IMR-90 (cell line): ENCODE data around the gene NAA50. TPM values are rescaled to one million over a fixed set of nuclear protein-coding genes. Genes with fewer than 3 reads are reported as not detected.

Experiments used
- ATAC-seq: fragments of 200-7000 bp; cut with Tn5 transposase; 2 replicates; pipeline ENCODE4 v1.9.1; 2020; ENCODE audit warnings: low read depth, mild to moderate bottlenecking, moderate library complexity
- BruUV-seq: library from RNA; stranded (reverse); fragments of 400-500 nt; replicated peaks from 2 replicates; lab custom pipeline; 2021; lab: Mats Ljungman, UMichigan
- CTCF ChIA-PET: fragments of 300-600 bp; formaldehyde crosslinking; extraction: SDS; loops from one replicate; lab custom pipeline; 2021; ENCODE audit warnings: antibody characterized with exemption; lab: Yijun Ruan, JAX
- POLR2A ChIA-PET: fragments of 300-600 bp; sonication (Branson Sonifier 250); formaldehyde crosslinking; loops from one replicate; lab custom pipeline; 2022; ENCODE audit warnings: antibody characterized with exemption; ENCODE audit not compliant: unreplicated experiment; lab: Charles Lee
- DNase-seq: peaks from one replicate; pipeline ENCODE4 v3.0.0; 2013
- H2AFZ ChIP-seq: replicated peaks from 2 replicates; pipeline ENCODE3; 2013; ENCODE audit warnings: low read length, mild to moderate bottlenecking; ENCODE audit not compliant: poor library complexity
- H2AK5ac ChIP-seq: 2 replicates; pipeline ENCODE4 v1.6.1; 2013; ENCODE audit warnings: low read depth, low read length, inconsistent platforms
- H2AK9ac ChIP-seq: replicated peaks from 2 replicates; pipeline ENCODE3; 2013; ENCODE audit warnings: mild to moderate bottlenecking, low read depth, low read length, moderate library complexity; ENCODE audit not compliant: poor library complexity
- H2BK120ac ChIP-seq: 2 replicates; pipeline ENCODE4 v1.6.1; 2013; ENCODE audit warnings: low read depth, low read length, inconsistent platforms
- H2BK15ac ChIP-seq: 3 replicates; pipeline ENCODE4 v1.6.1; 2013; ENCODE audit warnings: low read depth, low read length, inconsistent platforms
- H2BK20ac ChIP-seq: 2 replicates; pipeline ENCODE4 v1.6.1; 2013; ENCODE audit warnings: low read depth, mild to moderate bottlenecking, inconsistent platforms, low read length, moderate library complexity
- H2BK5ac ChIP-seq: 2 replicates; pipeline ENCODE4 v1.6.1; 2013; ENCODE audit warnings: mild to moderate bottlenecking, low read depth, low read length, inconsistent platforms; ENCODE audit not compliant: poor library complexity, severe bottlenecking
- H3K14ac ChIP-seq: replicated peaks from 2 replicates; pipeline ENCODE4 v1.6.1; 2013; ENCODE audit warnings: low read depth, low read length, inconsistent platforms
- H3K18ac ChIP-seq: 2 replicates; pipeline ENCODE4 v1.6.1; 2013; ENCODE audit warnings: low read depth, low read length, control low read depth
- H3K23ac ChIP-seq: 2 replicates; pipeline ENCODE4 v1.6.1; 2013; ENCODE audit warnings: low read depth, low read length, inconsistent platforms
- H3K27ac ChIP-seq: 2 replicates; pipeline ENCODE4 v1.5.1; 2013; ENCODE audit warnings: mild to moderate bottlenecking, control low read depth, low read length; ENCODE audit not compliant: insufficient read depth
- H3K27me3 ChIP-seq: 2 replicates; pipeline ENCODE4 v1.6.1; 2013; ENCODE audit warnings: low read length; ENCODE audit not compliant: control insufficient read depth, insufficient read depth
- H3K36me3 ChIP-seq: 2 replicates; pipeline ENCODE4 v1.6.1; 2013; ENCODE audit warnings: low read length, mixed read lengths; ENCODE audit not compliant: control insufficient read depth, insufficient read depth
- H3K4ac ChIP-seq: 2 replicates; pipeline ENCODE4 v1.6.1; 2013; ENCODE audit warnings: low read depth, low read length, inconsistent platforms
- H3K4me1 ChIP-seq: 2 replicates; pipeline ENCODE4 v1.6.1; 2013; ENCODE audit warnings: low read length, mixed read lengths; ENCODE audit not compliant: control insufficient read depth, insufficient read depth
- H3K4me2 ChIP-seq: 2 replicates; pipeline ENCODE4 v1.6.1; 2013; ENCODE audit warnings: low read depth, mild to moderate bottlenecking, control low read depth, low read length, moderate library complexity
- H3K4me3 ChIP-seq: 2 replicates; pipeline ENCODE4 v1.5.1; 2013; ENCODE audit warnings: low read depth, mild to moderate bottlenecking, control low read depth, low read length, moderate library complexity; ENCODE audit not compliant: insufficient read depth
- H3K56ac ChIP-seq: 2 replicates; pipeline ENCODE4 v1.6.1; 2013; ENCODE audit warnings: low read length, inconsistent platforms; ENCODE audit not compliant: insufficient read depth; ENCODE audit errors: extremely low read depth
- H3K79me1 ChIP-seq, 2 experiments: 2 replicates each; pipeline ENCODE4 v1.6.1; 2013; ENCODE audit warnings: low read length in 2 of 2, inconsistent platforms in 1 of 2, low read depth in 1 of 2
- H3K9ac ChIP-seq: 2 replicates; pipeline ENCODE4 v1.6.1; 2013; ENCODE audit warnings: low read depth, low read length, control low read depth
- H3K9me1 ChIP-seq: 2 replicates; pipeline ENCODE4 v1.6.1; 2013; ENCODE audit warnings: low read length, inconsistent platforms; ENCODE audit not compliant: insufficient read depth
- H3K9me3 ChIP-seq: 2 replicates; pipeline ENCODE4 v1.6.1; 2013; ENCODE audit warnings: low read length; ENCODE audit not compliant: control insufficient read depth, insufficient read depth
- H4K20me1 ChIP-seq: 2 replicates; pipeline ENCODE4 v1.6.1; 2013; ENCODE audit warnings: low read length, inconsistent platforms; ENCODE audit not compliant: insufficient read depth
- H4K5ac ChIP-seq: 2 replicates; pipeline ENCODE4 v1.6.1; 2013; ENCODE audit warnings: mild to moderate bottlenecking, low read depth, low read length, control low read depth
- H4K8ac ChIP-seq, 2 experiments: 2 replicates each; pipeline ENCODE4 v1.6.1; 2013; ENCODE audit warnings: low read depth in 2 of 2, low read length in 2 of 2, control low read depth in 1 of 2, inconsistent platforms in 1 of 2
- H4K91ac ChIP-seq: 2 replicates; pipeline ENCODE4 v1.6.1; 2013; ENCODE audit warnings: low read depth, low read length, inconsistent platforms; ENCODE audit not compliant: insufficient read depth
- BHLHE40 ChIP-seq: fragments of 150-350 bp; IDR thresholded peaks from 2 replicates; pipeline ENCODE4 v1.6.1; 2016; ENCODE audit warnings: mild to moderate bottlenecking, low read depth, low read length
- CEBPB ChIP-seq: IDR thresholded peaks from 2 replicates; pipeline ENCODE4 v1.6.1; 2012; ENCODE audit warnings: low read depth, low read length, improper control_type of control experiment
- CHD1 ChIP-seq: IDR thresholded peaks from 2 replicates; pipeline ENCODE4 v1.6.1; 2012; ENCODE audit warnings: low read depth, low read length, improper control_type of control experiment
- FOS ChIP-seq: fragments of 150-350 bp; IDR thresholded peaks from 2 replicates; pipeline ENCODE4 v1.6.1; 2016; ENCODE audit warnings: low read depth, low read length
- MAFK ChIP-seq: IDR thresholded peaks from 2 replicates; pipeline ENCODE4 v1.6.1; 2012; ENCODE audit warnings: low read depth, low read length, improper control_type of control experiment
- MAZ ChIP-seq: IDR thresholded peaks from 2 replicates; pipeline ENCODE4 v1.6.1; 2012; ENCODE audit warnings: low read depth, mild to moderate bottlenecking, low read length, improper control_type of control experiment, moderate library complexity, borderline replicate concordance
- MXI1 ChIP-seq: IDR thresholded peaks from 2 replicates; pipeline ENCODE4 v1.6.1; 2012; ENCODE audit warnings: low read depth, mild to moderate bottlenecking, low read length, moderate library complexity, borderline replicate concordance
- NFE2L2 ChIP-seq: fragments of 150-350 bp; IDR thresholded peaks from 2 replicates; pipeline ENCODE4 v1.6.1; 2016; ENCODE audit warnings: low read depth, mild to moderate bottlenecking, low read length
- POLR2A ChIP-seq: IDR thresholded peaks from 2 replicates; pipeline ENCODE4 v1.6.1; 2012; ENCODE audit warnings: mild to moderate bottlenecking, low read depth, low read length
- RAD21 ChIP-seq: IDR thresholded peaks from 2 replicates; pipeline ENCODE4 v1.6.1; 2012; ENCODE audit warnings: low read length, improper control_type of control experiment
- RCOR1 ChIP-seq: IDR thresholded peaks from 2 replicates; pipeline ENCODE4 v1.6.1; 2012; ENCODE audit warnings: mild to moderate bottlenecking, low read length, improper control_type of control experiment; ENCODE audit not compliant: insufficient replicate concordance
- RFX5 ChIP-seq: IDR thresholded peaks from 2 replicates; pipeline ENCODE4 v1.8.0; 2012; ENCODE audit warnings: low read depth, mild to moderate bottlenecking, low read length, moderate library complexity
- SMC3 ChIP-seq: fragments of 150-350 bp; IDR thresholded peaks from 2 replicates; pipeline ENCODE4 v1.6.1; 2016; ENCODE audit warnings: low read depth, mild to moderate bottlenecking, antibody characterized with exemption, low read length, moderate library complexity
- WGBS, 2 experiments: methylation state at CpG; one replicate each; pipeline versions ENCODE4 v1.1.5 to v1.1.7; 2013; ENCODE audit warnings: missing lambda C conversion rate in 2 of 2; ENCODE audit not compliant: insufficient read length in 1 of 2; ENCODE audit errors: extremely low coverage in 2 of 2; 5-methylcytosine and 5-hydroxymethylcytosine counted together
- dilution Hi-C: fragments of 300-500 bp; cut with HindIII; formaldehyde crosslinking; loops from one replicate; pipeline ENCODE4 v1.14.3; 2018; ENCODE audit warnings: low sequenced_read_pairs; ENCODE audit not compliant: unreplicated experiment
- in situ Hi-C: fragments of 300-500 bp; cut with MboI; formaldehyde crosslinking; loops from 3 replicates; pipeline ENCODE4 v1.14.3; 2019; ENCODE audit warnings: low sequenced_read_pairs, inconsistent platforms, mixed read lengths
- intact Hi-C: fragments of 100-400 bp; cut with micrococcal nuclease; formaldehyde crosslinking; loops from 2 replicates; pipeline ENCODE4 v1.10.0; 2022
- polyA plus RNA-seq, 3 experiments: library from polyadenylated mRNA; depleted of rRNA; stranded (reverse); fragments of >200 nt; gene quantifications; 2 replicates each; pipeline ENCODE4 v1.2.3, GENCODE V29; 2012; ENCODE audit warnings: low replicate concordance in 1 of 3
- total RNA-seq: library from RNA; depleted of rRNA; stranded (reverse); fragments of >200 nt; gene quantifications from 2 replicates; pipeline ENCODE4 v1.2.3, GENCODE V29; 2012
- TF ChIP-seq, protein P1 (sequence below): fragments of 150-350 bp; IDR thresholded peaks from 2 replicates; pipeline ENCODE4 v1.6.1; 2017; ENCODE audit warnings: mild to moderate bottlenecking, antibody characterized with exemption, low read length, low read depth
- TF ChIP-seq, protein P2 (sequence below): fragments of 150-350 bp; IDR thresholded peaks from 2 replicates; pipeline ENCODE4 v1.6.1; 2016; ENCODE audit warnings: low read depth, mild to moderate bottlenecking, low read length, moderate library complexity, borderline replicate concordance
- TF ChIP-seq, protein P3 (sequence below): conservative IDR thresholded peaks from 2 replicates; pipeline ENCODE4 v1.5.1; 2012; ENCODE audit warnings: mild to moderate bottlenecking, low read depth, low read length, improper control_type of control experiment

Gene NAA50
- total and polyA plus RNA-seq, 2 of the 4 experiments (the other 2 are of a cell fraction) = 42.4 to 125 TPM

DNA sequence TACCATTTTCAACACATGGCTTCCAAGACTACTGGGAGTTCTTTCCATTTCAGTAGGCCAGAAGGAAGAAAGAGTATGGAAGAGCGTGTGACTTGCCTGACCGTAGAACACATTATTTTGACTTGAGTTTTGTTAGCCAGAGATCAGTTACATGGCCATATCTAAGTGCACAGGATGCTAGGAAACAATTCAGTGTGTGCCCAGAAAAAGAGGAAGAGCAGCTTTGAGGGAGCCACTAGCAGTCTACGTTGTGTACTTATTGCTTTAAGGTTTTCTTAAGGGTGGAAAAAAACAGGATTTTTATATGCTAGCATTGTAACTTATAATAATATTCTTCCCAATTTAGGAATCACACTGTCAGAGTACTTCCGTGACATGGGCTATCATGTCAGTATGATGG lies 48.5 kb upstream of the NAA50 start:
- Histone ChIP-seq H2BK120ac (no peak overlapping the region), H3K23ac (no peak overlapping the region), H3K4ac (no peak overlapping the region), H3K18ac (no peak overlapping the region), H4K91ac (no peak overlapping the region), H3K27me3 (no peaks in the 10 kb centered on the region), H3K9me1 (no peaks in the 10 kb centered on the region; the same call in 1 of the 2 replicates), H2AK5ac (no peak overlapping the region), H2AFZ (no peak overlapping the region), H3K27ac (no peak overlapping the region), H3K4me1 (peaks cover 2% of the 10 kb centered on the region; the same call in 1 of the 2 replicates), H2BK20ac (no peak overlapping the region), H2AK9ac (no peak overlapping the region), H3K36me3 (peaks cover 27% of the 10 kb centered on the region), H4K20me1 (no peaks in the 10 kb centered on the region), H3K9ac (no peak overlapping the region), H2BK15ac (no peak overlapping the region), H3K14ac (no peak overlapping the region), H2BK5ac (no peak overlapping the region), H3K9me3 (no peaks in the 10 kb centered on the region), H3K4me2 (no peak overlapping the region), H4K8ac (no peak overlapping the region), H3K4me3 (no peak overlapping the region), H3K79me1 (no peaks in the 10 kb centered on the region), H3K56ac (no peak overlapping the region), H4K5ac (no peak overlapping the region)
- no peak for TF ChIP-seq FOS
- no peak for TF ChIP-seq SMC3
- TF ChIP-seq, protein P1, sequence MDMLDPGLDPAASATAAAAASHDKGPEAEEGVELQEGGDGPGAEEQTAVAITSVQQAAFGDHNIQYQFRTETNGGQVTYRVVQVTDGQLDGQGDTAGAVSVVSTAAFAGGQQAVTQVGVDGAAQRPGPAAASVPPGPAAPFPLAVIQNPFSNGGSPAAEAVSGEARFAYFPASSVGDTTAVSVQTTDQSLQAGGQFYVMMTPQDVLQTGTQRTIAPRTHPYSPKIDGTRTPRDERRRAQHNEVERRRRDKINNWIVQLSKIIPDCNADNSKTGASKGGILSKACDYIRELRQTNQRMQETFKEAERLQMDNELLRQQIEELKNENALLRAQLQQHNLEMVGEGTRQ = no peak
- no peak for TF ChIP-seq RCOR1
- TF ChIP-seq, protein P2, sequence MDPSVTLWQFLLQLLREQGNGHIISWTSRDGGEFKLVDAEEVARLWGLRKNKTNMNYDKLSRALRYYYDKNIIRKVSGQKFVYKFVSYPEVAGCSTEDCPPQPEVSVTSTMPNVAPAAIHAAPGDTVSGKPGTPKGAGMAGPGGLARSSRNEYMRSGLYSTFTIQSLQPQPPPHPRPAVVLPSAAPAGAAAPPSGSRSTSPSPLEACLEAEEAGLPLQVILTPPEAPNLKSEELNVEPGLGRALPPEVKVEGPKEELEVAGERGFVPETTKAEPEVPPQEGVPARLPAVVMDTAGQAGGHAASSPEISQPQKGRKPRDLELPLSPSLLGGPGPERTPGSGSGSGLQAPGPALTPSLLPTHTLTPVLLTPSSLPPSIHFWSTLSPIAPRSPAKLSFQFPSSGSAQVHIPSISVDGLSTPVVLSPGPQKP = no peak
- no peak for TF ChIP-seq MAFK
- no peak for TF ChIP-seq NFE2L2
- TF ChIP-seq CHD1 = no peak
- TF ChIP-seq RAD21 = no peak
- no peak for TF ChIP-seq RFX5
- no peak for TF ChIP-seq POLR2A
- TF ChIP-seq, protein P3, sequence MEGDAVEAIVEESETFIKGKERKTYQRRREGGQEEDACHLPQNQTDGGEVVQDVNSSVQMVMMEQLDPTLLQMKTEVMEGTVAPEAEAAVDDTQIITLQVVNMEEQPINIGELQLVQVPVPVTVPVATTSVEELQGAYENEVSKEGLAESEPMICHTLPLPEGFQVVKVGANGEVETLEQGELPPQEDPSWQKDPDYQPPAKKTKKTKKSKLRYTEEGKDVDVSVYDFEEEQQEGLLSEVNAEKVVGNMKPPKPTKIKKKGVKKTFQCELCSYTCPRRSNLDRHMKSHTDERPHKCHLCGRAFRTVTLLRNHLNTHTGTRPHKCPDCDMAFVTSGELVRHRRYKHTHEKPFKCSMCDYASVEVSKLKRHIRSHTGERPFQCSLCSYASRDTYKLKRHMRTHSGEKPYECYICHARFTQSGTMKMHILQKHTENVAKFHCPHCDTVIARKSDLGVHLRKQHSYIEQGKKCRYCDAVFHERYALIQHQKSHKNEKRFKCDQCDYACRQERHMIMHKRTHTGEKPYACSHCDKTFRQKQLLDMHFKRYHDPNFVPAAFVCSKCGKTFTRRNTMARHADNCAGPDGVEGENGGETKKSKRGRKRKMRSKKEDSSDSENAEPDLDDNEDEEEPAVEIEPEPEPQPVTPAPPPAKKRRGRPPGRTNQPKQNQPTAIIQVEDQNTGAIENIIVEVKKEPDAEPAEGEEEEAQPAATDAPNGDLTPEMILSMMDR = no peak
- no peak for TF ChIP-seq MAZ
- TF ChIP-seq CEBPB = no peak
- no peak for TF ChIP-seq BHLHE40
- no peak for TF ChIP-seq MXI1
- ATAC-seq (no peak), DNase-seq (no peak)
- no TSS peak for BruUV-seq
- POLR2A ChIA-PET = no interaction called here
- dilution Hi-C loops (no loop called here), intact Hi-C loops (no loop called here), in situ Hi-C loops (no loop called here)
- WGBS, 2 experiments = 100% methylated on average over 1 of the region's 4 CpGs; no CpG with 5 or more reads in 1 of the 2 experiments
- CTCF ChIA-PET = interaction anchor here (0.7 kb wide), 1 partner anchor 31 kb away, joined by 3 read pairs; no protein-coding TSS in a partner anchor
